Mesenchymal stem cell (in vitro differentiated cells and primary cell): Measurements from ENCODE around the gene CD44.
A peak's percentile ranks its signal among the peaks of the same experiment; 100 is the strongest.

Experiments
- DNase-seq: peaks from one replicate; pipeline ENCODE4 v3.0.0-alpha.2; 2013
- H2AFZ ChIP-seq: one replicate; pipeline ENCODE4 v1.6.1; 2013; ENCODE audit warnings: low read depth, mild to moderate bottlenecking, control low read depth, inconsistent platforms, low read length, moderate library complexity
- H2AK5ac ChIP-seq: 2 replicates; pipeline ENCODE4 v1.6.1; 2013; ENCODE audit warnings: low read length, moderate library complexity, mild to moderate bottlenecking, inconsistent platforms; ENCODE audit not compliant: severe bottlenecking
- H2BK120ac ChIP-seq: one replicate; pipeline ENCODE4 v1.6.1; 2013; ENCODE audit warnings: low read depth, mild to moderate bottlenecking, inconsistent platforms, low read length, moderate library complexity
- H2BK12ac ChIP-seq, 2 experiments: one replicate each; pipeline ENCODE4 v1.6.1; 2013; ENCODE audit warnings: inconsistent platforms in 2 of 2, low read length in 2 of 2, mild to moderate bottlenecking in 2 of 2, moderate library complexity in 2 of 2, control low read depth in 1 of 2
- H2BK15ac ChIP-seq: one replicate; pipeline ENCODE4 v1.6.1; 2013; ENCODE audit warnings: mild to moderate bottlenecking, low read depth, inconsistent platforms; ENCODE audit not compliant: poor library complexity, severe bottlenecking
- H2BK5ac ChIP-seq: 2 replicates; pipeline ENCODE4 v1.6.1; 2013; ENCODE audit warnings: low read depth, mild to moderate bottlenecking, low read length, control low read depth, inconsistent platforms; ENCODE audit not compliant: poor library complexity, severe bottlenecking
- H3K14ac ChIP-seq, 2 experiments: one replicate each; pipeline ENCODE4 v1.6.1; 2013; ENCODE audit warnings: inconsistent platforms in 2 of 2, low read length in 2 of 2, control low read depth in 1 of 2, mild to moderate bottlenecking in 1 of 2, moderate library complexity in 1 of 2
- H3K18ac ChIP-seq, 2 experiments: one replicate each; pipeline ENCODE4 v1.6.1; 2013; ENCODE audit warnings: inconsistent platforms in 2 of 2, low read length in 2 of 2, control low read depth in 1 of 2, low read depth in 1 of 2, mild to moderate bottlenecking in 1 of 2
- H3K23ac ChIP-seq, 2 experiments: one replicate each; pipeline ENCODE4 v1.6.1; 2013; ENCODE audit warnings: inconsistent platforms in 2 of 2, low read length in 2 of 2, mild to moderate bottlenecking in 2 of 2, moderate library complexity in 2 of 2, control low read depth in 1 of 2
- H3K27ac ChIP-seq: 2 replicates; pipeline ENCODE4 v1.5.1; 2013; ENCODE audit warnings: mild to moderate bottlenecking, moderate library complexity, low read length, control low read depth, inconsistent platforms; ENCODE audit not compliant: poor library complexity, severe bottlenecking
- H3K27me3 ChIP-seq, 2 experiments: 2 replicates each; pipeline versions ENCODE4 v1.6.1 to v1.7.0; 2013; ENCODE audit warnings: low read length in 2 of 2, mild to moderate bottlenecking in 2 of 2, moderate library complexity in 2 of 2, control low read depth in 1 of 2, inconsistent platforms in 1 of 2; ENCODE audit not compliant: control insufficient read depth in 1 of 2, insufficient read depth in 1 of 2
- H3K36me3 ChIP-seq, 2 experiments: 2 replicates each; pipeline versions ENCODE4 v1.6.1 to v1.7.0; 2013; ENCODE audit warnings: low read length in 2 of 2, control low read depth in 1 of 2, inconsistent platforms in 1 of 2, low read depth in 1 of 2, mild to moderate bottlenecking in 1 of 2; ENCODE audit not compliant: insufficient read depth in 2 of 2, control insufficient read depth in 1 of 2
- H3K4ac ChIP-seq, 2 experiments: one replicate each; pipeline ENCODE4 v1.6.1; 2013; ENCODE audit warnings: inconsistent platforms in 2 of 2, low read length in 2 of 2, mild to moderate bottlenecking in 2 of 2, moderate library complexity in 2 of 2, control low read depth in 1 of 2, low read depth in 1 of 2
- H3K4me1 ChIP-seq: 2 replicates; pipeline ENCODE4 v1.6.1; 2013; ENCODE audit warnings: low read depth, low read length, control low read depth; ENCODE audit not compliant: control insufficient read depth, insufficient read depth
- H3K4me2 ChIP-seq: 2 replicates; pipeline ENCODE4 v1.6.1; 2013; ENCODE audit warnings: low read length, mild to moderate bottlenecking, inconsistent platforms; ENCODE audit not compliant: poor library complexity, severe bottlenecking
- H3K4me3 ChIP-seq, 2 experiments: 2 replicates each; pipeline versions ENCODE4 v1.5.1 to v1.7.0; 2013; ENCODE audit warnings: low read length in 2 of 2, mild to moderate bottlenecking in 2 of 2, control low read depth in 1 of 2, low read depth in 1 of 2; ENCODE audit not compliant: insufficient read depth in 1 of 2
- H3K79me1 ChIP-seq: replicated peaks from 2 replicates; pipeline ENCODE4 v1.6.1; 2013; ENCODE audit warnings: mild to moderate bottlenecking, control low read depth, low read length, inconsistent platforms; ENCODE audit not compliant: poor library complexity, severe bottlenecking
- H3K9ac ChIP-seq: 2 replicates; pipeline ENCODE4 v1.7.0; 2013; ENCODE audit warnings: mild to moderate bottlenecking, low read length, moderate library complexity
- H3K9me3 ChIP-seq: 2 replicates; pipeline ENCODE4 v1.7.0; 2013; ENCODE audit warnings: mild to moderate bottlenecking, low read length; ENCODE audit not compliant: control insufficient read depth
- H4K8ac ChIP-seq: one replicate; pipeline ENCODE4 v1.6.1; 2013; ENCODE audit warnings: inconsistent platforms, mild to moderate bottlenecking, low read length, moderate library complexity
- H4K91ac ChIP-seq: one replicate; pipeline ENCODE4 v1.6.1; 2013; ENCODE audit warnings: mild to moderate bottlenecking, low read length, inconsistent platforms
- WGBS: methylation state at CpG from one replicate; pipeline ENCODE4 v1.1.7; 2013; ENCODE audit warnings: mixed read lengths; 5-methylcytosine and 5-hydroxymethylcytosine counted together

Gene CD44

GRCh38 chr11:35139722-35140282 is 831 bp downstream of the CD44 start:
- Histone ChIP-seq H3K9me3 (no peaks in the 10 kb centered on the region), H3K4me1 (peaks cover 25% of the 10 kb centered on the region), H2AFZ (no peak overlapping the region), H3K4me3 (peak overlapping the region; percentile 89 to 99), H2BK5ac (peak overlapping the region; percentile 88), H4K91ac (peak overlapping the region; percentile 88), H3K4me2 (peak overlapping the region; percentile 72), H3K23ac (peak overlapping the region in 1 of 2 experiments; percentile 100), H2BK120ac (peak overlapping the region; percentile 66), H3K27me3 (no peaks in the 10 kb centered on the region), H2AK5ac (no peak overlapping the region), H2BK12ac (peak overlapping the region; percentile 43 to 99), H3K27ac (peak overlapping the region; percentile 78), H2BK15ac (no peak overlapping the region), H4K8ac (peak overlapping the region; percentile 73), H3K36me3 (peaks cover 0 to 49% of the 10 kb centered on the region in 2 experiments), H3K14ac (peak overlapping the region in 1 of 2 experiments; percentile 100), H3K4ac (peak overlapping the region; percentile 95 to 98), H3K9ac (peak overlapping the region; percentile 96), H3K18ac (peak overlapping the region; percentile 93 to 100), H3K79me1 (peaks cover 5% of the 10 kb centered on the region)
- 4% methylated on average over 8 of the region's 8 CpGs for WGBS
- DNase-seq = peak; percentile 40

GRCh38 chr11:35141071-35141470 is 2.1 kb downstream of the CD44 start:
- Histone ChIP-seq H4K8ac (peak overlapping the region; percentile 66), H3K9me3 (no peaks in the 10 kb centered on the region), H3K9ac (peak overlapping the region; percentile 96), H3K36me3 (peaks cover 0 to 62% of the 10 kb centered on the region in 2 experiments), H2BK120ac (no peak overlapping the region), H2AK5ac (no peak overlapping the region), H3K4me3 (peak overlapping the region in 1 of 2 experiments; percentile 89), H3K4me2 (peak overlapping the region; percentile 70), H3K27ac (peak overlapping the region; percentile 47), H2AFZ (no peak overlapping the region), H3K4me1 (peaks cover 30% of the 10 kb centered on the region), H3K23ac (no peak overlapping the region), H2BK12ac (no peak overlapping the region), H3K4ac (no peak overlapping the region), H3K79me1 (peaks cover 5% of the 10 kb centered on the region), H4K91ac (no peak overlapping the region), H3K27me3 (no peaks in the 10 kb centered on the region), H3K18ac (peak overlapping the region in 1 of 2 experiments; percentile 50), H2BK5ac (no peak overlapping the region), H2BK15ac (no peak overlapping the region), H3K14ac (no peak overlapping the region)
- peak; percentile 46 for DNase-seq
- WGBS = 25% methylated on average over 2 of the region's 2 CpGs

- Histone ChIP-seq H3K14ac (no peak overlapping the region), H3K27me3 (no peaks in the 10 kb centered on the region), H3K18ac (peak overlapping the region in 1 of 2 experiments; percentile 77), H3K4me3 (peak overlapping the region; percentile 8 to 89), H2BK5ac (no peak overlapping the region), H3K4ac (peak overlapping the region in 1 of 2 experiments; percentile 66), H4K8ac (peak overlapping the region; percentile 59), H2AK5ac (no peak overlapping the region), H3K9me3 (no peaks in the 10 kb centered on the region), H3K9ac (peak overlapping the region; percentile 96), H2BK120ac (peak overlapping the region; percentile 71), H3K23ac (no peak overlapping the region), H3K4me1 (peaks cover 28% of the 10 kb centered on the region), H3K36me3 (peaks cover 0 to 67% of the 10 kb centered on the region in 2 experiments), H2BK12ac (peak overlapping the region; percentile 7 to 11), H3K27ac (peak overlapping the region; percentile 47), H2BK15ac (no peak overlapping the region), H3K79me1 (peaks cover 5% of the 10 kb centered on the region), H4K91ac (peak overlapping the region; percentile 11), H3K4me2 (peak overlapping the region; percentile 70), H2AFZ (no peak overlapping the region)
- peak; percentile 32 for DNase-seq
- WGBS = 70% methylated on average over 9 of the region's 9 CpGs
Observed at GRCh38 chr11:35141571-35141971, 2.6 kb downstream of the CD44 start.

GRCh38 chr11:35142481-35143075 is 3.6 kb downstream of the CD44 start:
- Histone ChIP-seq H3K79me1 (peaks cover 5% of the 10 kb centered on the region), H3K9ac (peak overlapping the region; percentile 96), H2BK120ac (no peak overlapping the region), H3K14ac (no peak overlapping the region), H3K4me1 (peaks cover 29% of the 10 kb centered on the region), H2AK5ac (peak overlapping the region; percentile 39), H3K4ac (no peak overlapping the region), H2AFZ (no peak overlapping the region), H2BK5ac (no peak overlapping the region), H3K27me3 (no peaks in the 10 kb centered on the region), H2BK15ac (no peak overlapping the region), H3K4me3 (peak overlapping the region in 1 of 2 experiments; percentile 89), H2BK12ac (peak overlapping the region in 1 of 2 experiments; percentile 12), H3K18ac (no peak overlapping the region), H3K9me3 (no peaks in the 10 kb centered on the region), H3K23ac (no peak overlapping the region), H3K27ac (peak overlapping the region; percentile 41), H4K91ac (no peak overlapping the region), H3K36me3 (peaks cover 0 to 77% of the 10 kb centered on the region in 2 experiments), H3K4me2 (peak overlapping the region; percentile 38), H4K8ac (no peak overlapping the region)
- DNase-seq = peak; percentile 88
- WGBS = 0% methylated on average over 1 of the region's 2 CpGs
